ENCODE measurements around the gene SLC33A1. TPM values are rescaled to one million over a fixed set of nuclear protein-coding genes. Genes with fewer than 3 reads are reported as not detected.

Gene SLC33A1
- total and polyA plus RNA-seq, 10 of the 15 experiments (the other 5 are each of a cell fraction or from before 2014, with no cell fraction given), result 6.4 to 25.2 (median 19.8) TPM

GRCh38 chr3:155889952-155890351 lies 35.7 kb upstream of the SLC33A1 start:
- ChIA-PET CTCF (no interaction called here), POLR2A (no interaction called here), RAD21 (ENCODE audit: unreplicated experiment) (no interaction called here), SMC1A (ENCODE audit: uncharacterized antibody, unreplicated experiment) (interaction anchor here (1.0 to 1.3 kb wide), 3 partner anchors 11 to 188 kb away, joined by 3 to 4 read pairs (median 3); no protein-coding TSS in a partner anchor)
- no peak for TF ChIP-seq EED (IDR thresholded peaks at IDR 0.05; ENCODE audit: low read depth)
- TF ChIP-seq IRF4 (IDR thresholded peaks at IDR 0.05; ENCODE audit: low read depth, low read length), result no peak
- TF ChIP-seq HSF1 (IDR thresholded peaks at IDR 0.05; ENCODE audit: low read depth, low read length), result no peak
- TF ChIP-seq ATF3 (IDR thresholded peaks at IDR 0.05; ENCODE audit: borderline replicate concordance, extremely low read depth, low read depth, low read length), result no peak
- TF ChIP-seq SIX5 (IDR thresholded peaks at IDR 0.05; ENCODE audit: low read depth, low read length, severe bottlenecking), result no peak
- TF ChIP-seq NFXL1 (IDR thresholded peaks at IDR 0.05; ENCODE audit: borderline replicate concordance), result no peak
- TF ChIP-seq ATF2 (IDR thresholded peaks at IDR 0.05; ENCODE audit: low read length), result no peak
- no peak for TF ChIP-seq BHLHE40 (IDR thresholded peaks at IDR 0.05; ENCODE audit: borderline replicate concordance in 1 of 2, low read depth in 2 of 2, low read length in 1 of 2)
- TF ChIP-seq PBX3 (IDR thresholded peaks at IDR 0.05; ENCODE audit: insufficient replicate concordance, low read depth, low read length), result no peak
- no peak for TF ChIP-seq SIN3A (IDR thresholded peaks at IDR 0.05; ENCODE audit: low read depth, low read length)
- no peak for TF ChIP-seq BACH1 (IDR thresholded peaks at IDR 0.05; ENCODE audit: borderline replicate concordance)
- H3K79me2 ChIP-seq (ENCODE audit: control insufficient read depth, insufficient read depth, low read length), result peaks cover 73% of the 10 kb centered on the region
- no peak overlapping the region for H3K27ac ChIP-seq (ENCODE audit: control insufficient read depth, insufficient read depth)
- H3K4me3 ChIP-seq, result no peak overlapping the region
- H3K27me3 ChIP-seq (replicated peaks in 1 of 2; ENCODE audit: control insufficient read depth in 2 of 2, insufficient read depth in 2 of 2, low read length in 1 of 2), result no peaks in the 10 kb centered on the region
- H3K4me1 ChIP-seq (ENCODE audit: control insufficient read depth, insufficient read depth, low read length), result no peaks in the 10 kb centered on the region
- no peak overlapping the region for H3K4me2 ChIP-seq (ENCODE audit: control insufficient read depth, insufficient read depth)
- in situ Hi-C loops (cut with MboI), result no loop called here
- FAIRE-seq (no peak), ATAC-seq (no peak), DNase-seq (ENCODE audit: low read depth, low spot score) (no peak)
- no peak overlapping the region for H3K9ac ChIP-seq (ENCODE audit: control insufficient read depth, insufficient read depth, low read length)
- intact Hi-C loops (cut with micrococcal nuclease; ENCODE audit: unreplicated experiment), result loop anchor here (5.0 kb wide), 1 partner anchor 83 kb away; the partner anchor contains the start of gene C3orf33
- H4K20me1 ChIP-seq (ENCODE audit: control insufficient read depth, insufficient read depth), result no peaks in the 10 kb centered on the region
- 100% methylated on average over 1 of the region's 1 CpG for WGBS (ENCODE audit: insufficient coverage, insufficient replicate concordance, low lambda C conversion rate, missing lambda C conversion rate)
- H2AFZ ChIP-seq (ENCODE audit: control insufficient read depth, low read depth, low read length), result no peak overlapping the region
- H3K36me3 ChIP-seq (ENCODE audit: control insufficient read depth in 2 of 2, insufficient read depth in 2 of 2, low read length in 1 of 2), result peaks cover 0 to 8% of the 10 kb centered on the region in 2 experiments; a peak in 3 of 4 replicates
- no TSS peak for BruUV-seq (replicated peaks)
- no peaks in the 10 kb centered on the region for H3K9me3 ChIP-seq (replicated peaks; ENCODE audit: control insufficient read depth, insufficient read depth, low read length)

Measured in GM12878 (cell line).